Measurements from ENCODE around the gene ELK4. TPM values are rescaled to one million over a fixed set of nuclear protein-coding genes. Genes with fewer than 3 reads are reported as not detected.

The ELK4 gene
- total RNA-seq, 4 donors from 2014 or later = 13.2 to 27.7 (median 16.0) TPM

DNA sequence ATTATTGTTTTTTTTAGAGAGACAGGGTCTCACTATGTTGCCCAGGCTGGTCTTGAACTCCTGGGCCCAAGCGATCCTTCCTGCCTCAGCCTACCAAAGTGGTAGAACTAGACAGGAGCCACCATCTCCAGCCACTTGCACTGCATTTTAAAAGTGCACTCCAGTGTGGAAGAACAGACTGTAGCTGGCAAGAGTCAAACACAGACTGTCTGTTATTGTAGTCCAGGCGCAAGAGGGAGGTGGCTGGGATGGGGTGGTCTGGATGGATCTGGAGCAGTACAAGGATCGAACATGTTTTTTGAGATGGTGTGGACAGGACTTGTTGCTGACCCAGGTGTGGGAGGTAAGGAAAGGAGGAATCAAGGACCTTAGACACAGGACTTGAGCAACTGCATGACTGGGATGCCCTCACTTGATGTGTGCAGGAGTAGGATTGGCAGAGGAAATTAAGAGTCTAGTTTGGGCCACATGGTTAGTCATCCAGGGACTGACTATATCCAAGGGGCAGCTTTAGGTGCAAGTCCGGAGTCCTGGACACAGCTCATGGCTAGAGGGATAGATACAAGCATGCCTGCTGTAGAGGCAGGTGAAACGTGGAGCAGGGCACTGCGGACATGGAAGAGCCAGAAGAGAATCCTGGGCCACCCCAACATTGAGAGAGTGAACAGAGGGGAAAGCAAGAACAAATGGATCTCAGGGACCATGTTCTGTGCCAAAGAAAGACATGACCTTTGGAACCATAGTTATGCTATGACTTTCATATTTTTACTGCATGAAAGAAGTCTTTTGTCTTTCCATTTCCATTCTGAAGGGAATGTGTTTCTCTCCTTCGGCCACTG is 42.0 kb downstream of the ELK4 start:
- H3K27me3 ChIP-seq = no peaks in the 10 kb centered on the region
- no peaks in the 10 kb centered on the region for H3K36me3 ChIP-seq
- H3K9me3 ChIP-seq = no peaks in the 10 kb centered on the region
- WGBS, 2 donors = 88 to 89% methylated on average over 7 of the region's 7 CpGs
- no peak for TF ChIP-seq POLR2A (IDR thresholded peaks at IDR 0.05)
- TF ChIP-seq, protein P1, sequence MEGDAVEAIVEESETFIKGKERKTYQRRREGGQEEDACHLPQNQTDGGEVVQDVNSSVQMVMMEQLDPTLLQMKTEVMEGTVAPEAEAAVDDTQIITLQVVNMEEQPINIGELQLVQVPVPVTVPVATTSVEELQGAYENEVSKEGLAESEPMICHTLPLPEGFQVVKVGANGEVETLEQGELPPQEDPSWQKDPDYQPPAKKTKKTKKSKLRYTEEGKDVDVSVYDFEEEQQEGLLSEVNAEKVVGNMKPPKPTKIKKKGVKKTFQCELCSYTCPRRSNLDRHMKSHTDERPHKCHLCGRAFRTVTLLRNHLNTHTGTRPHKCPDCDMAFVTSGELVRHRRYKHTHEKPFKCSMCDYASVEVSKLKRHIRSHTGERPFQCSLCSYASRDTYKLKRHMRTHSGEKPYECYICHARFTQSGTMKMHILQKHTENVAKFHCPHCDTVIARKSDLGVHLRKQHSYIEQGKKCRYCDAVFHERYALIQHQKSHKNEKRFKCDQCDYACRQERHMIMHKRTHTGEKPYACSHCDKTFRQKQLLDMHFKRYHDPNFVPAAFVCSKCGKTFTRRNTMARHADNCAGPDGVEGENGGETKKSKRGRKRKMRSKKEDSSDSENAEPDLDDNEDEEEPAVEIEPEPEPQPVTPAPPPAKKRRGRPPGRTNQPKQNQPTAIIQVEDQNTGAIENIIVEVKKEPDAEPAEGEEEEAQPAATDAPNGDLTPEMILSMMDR (IDR thresholded peaks at IDR 0.05) = no peak
- intact Hi-C loops (cut with DNase I) = loop anchor here (5.0 to 10.0 kb wide), 3 partner anchors 47 to 67 kb away; no protein-coding TSS in a partner anchor
- DNase-seq = no peak
- no peak overlapping the region for H3K27ac ChIP-seq
- peaks cover 13 to 47% (median 18%) of the 10 kb centered on the region in 3 donors for H3K4me1 ChIP-seq
- H3K4me3 ChIP-seq = no peak overlapping the region

- Histone ChIP-seq H3K36me3 (no peaks in the 10 kb centered on the region), H3K27ac (no peak overlapping the region), H3K9me3 (no peaks in the 10 kb centered on the region), H3K4me3 (no peak overlapping the region), H3K27me3 (no peaks in the 10 kb centered on the region), H3K4me1 (peaks cover 13 to 51% (median 18%) of the 10 kb centered on the region in 3 donors)
- DNase-seq = no peak
- intact Hi-C loops (cut with DNase I) = loop anchor here (10.0 kb wide), 1 partner anchor 54 kb away; no protein-coding TSS in a partner anchor
- WGBS, 2 donors = 56 to 82% methylated on average over 6 to 7 of the region's 7 CpGs
- no peak for TF ChIP-seq POLR2A (IDR thresholded peaks at IDR 0.05)
- TF ChIP-seq, protein P1 (IDR thresholded peaks at IDR 0.05) = no peak
Observed at GRCh38 chr1:205589046-205589445, 42.8 kb downstream of the ELK4 start.

- H3K27ac ChIP-seq = peak overlapping the region in 1 of 4 donors; percentile 2
- 31 to 65% methylated on average over 3 to 6 of the region's 6 CpGs for WGBS, 2 donors
- TF ChIP-seq, protein P1 (IDR thresholded peaks at IDR 0.05) = peak in 2 of 6 experiments; percentile 15 to 23
- no peak for TF ChIP-seq POLR2A (IDR thresholded peaks at IDR 0.05)
- H3K9me3 ChIP-seq = no peaks in the 10 kb centered on the region
- H3K4me3 ChIP-seq = no peak overlapping the region
- H3K4me1 ChIP-seq = peaks cover 13 to 49% (median 18%) of the 10 kb centered on the region in 3 donors
- no peak for DNase-seq
- H3K27me3 ChIP-seq = no peaks in the 10 kb centered on the region
- intact Hi-C loops (cut with DNase I) = loop anchor here (10.0 kb wide), 1 partner anchor 54 kb away; no protein-coding TSS in a partner anchor
- H3K36me3 ChIP-seq = no peaks in the 10 kb centered on the region
Observed at GRCh38 chr1:205588636-205589035, 43.2 kb downstream of the ELK4 start.

GRCh38 chr1:205587581-205587980 is 44.2 kb downstream of the ELK4 start:
- peaks cover 21 to 50% (median 22%) of the 10 kb centered on the region in 3 donors for H3K4me1 ChIP-seq
- H3K9me3 ChIP-seq = no peaks in the 10 kb centered on the region
- DNase-seq = no peak
- intact Hi-C loops (cut with DNase I) = loop anchor here (10.0 kb wide), 1 partner anchor 53 kb away; no protein-coding TSS in a partner anchor
- no peak overlapping the region for H3K4me3 ChIP-seq
- WGBS, 2 donors = 93 to 95% methylated on average over 4 of the region's 4 CpGs
- H3K27ac ChIP-seq = no peak overlapping the region
- TF ChIP-seq POLR2A (IDR thresholded peaks at IDR 0.05) = no peak
- TF ChIP-seq, protein P1 (IDR thresholded peaks at IDR 0.05) = no peak
- H3K36me3 ChIP-seq = no peaks in the 10 kb centered on the region
- H3K27me3 ChIP-seq = no peaks in the 10 kb centered on the region

Measured in esophagus squamous epithelium (tissue), 5 donors.